SJSA1 (cell line): ENCODE data around the gene APEX2. TPM values are rescaled to one million over a fixed set of nuclear protein-coding genes. Genes with fewer than 3 reads are reported as not detected.

Experiments
- DNase-seq, 2 experiments: peaks; one replicate each; pipeline ENCODE4 v3.0.0-alpha.2; 2015 to 2020; ENCODE audit warnings: low spot score in 2 of 2, low read depth in 1 of 2
- H3K27ac ChIP-seq: fragments of 250-450 bp; sonication (Bioruptor Pico); 2 replicates; pipeline ENCODE4 v1.5.1; 2020; ENCODE audit warnings: mild to moderate bottlenecking, moderate library complexity
- H3K27me3 ChIP-seq: fragments of 250-450 bp; sonication (Bioruptor Pico); replicated peaks from 2 replicates; pipeline ENCODE4 v1.5.1; 2020; ENCODE audit warnings: mild to moderate bottlenecking, moderate library complexity
- H3K36me3 ChIP-seq: fragments of 250-450 bp; sonication (Bioruptor Pico); 2 replicates; pipeline ENCODE4 v1.5.1; 2020; ENCODE audit warnings: mild to moderate bottlenecking
- H3K4me1 ChIP-seq: fragments of 250-450 bp; sonication (Bioruptor Pico); replicated peaks from 2 replicates; pipeline ENCODE4 v1.6.1; 2021; ENCODE audit warnings: mild to moderate bottlenecking
- H3K4me3 ChIP-seq: fragments of 250-450 bp; sonication (Bioruptor Pico); 2 replicates; pipeline ENCODE4 v1.5.1; 2020; ENCODE audit warnings: mild to moderate bottlenecking
- H3K9me3 ChIP-seq: fragments of 250-450 bp; sonication (Bioruptor Pico); replicated peaks from 2 replicates; pipeline ENCODE4 v1.5.1; 2020; ENCODE audit warnings: mild to moderate bottlenecking
- total RNA-seq: library from RNA; depleted of rRNA; stranded (reverse); fragments of >200 nt; shearing (Covaris generic); gene quantifications from 2 replicates; pipeline ENCODE4 v1.2.3, GENCODE V29; 2014

Gene APEX2
- total RNA-seq, 1 experiment from 2014 or later: 13.1 TPM

DNA sequence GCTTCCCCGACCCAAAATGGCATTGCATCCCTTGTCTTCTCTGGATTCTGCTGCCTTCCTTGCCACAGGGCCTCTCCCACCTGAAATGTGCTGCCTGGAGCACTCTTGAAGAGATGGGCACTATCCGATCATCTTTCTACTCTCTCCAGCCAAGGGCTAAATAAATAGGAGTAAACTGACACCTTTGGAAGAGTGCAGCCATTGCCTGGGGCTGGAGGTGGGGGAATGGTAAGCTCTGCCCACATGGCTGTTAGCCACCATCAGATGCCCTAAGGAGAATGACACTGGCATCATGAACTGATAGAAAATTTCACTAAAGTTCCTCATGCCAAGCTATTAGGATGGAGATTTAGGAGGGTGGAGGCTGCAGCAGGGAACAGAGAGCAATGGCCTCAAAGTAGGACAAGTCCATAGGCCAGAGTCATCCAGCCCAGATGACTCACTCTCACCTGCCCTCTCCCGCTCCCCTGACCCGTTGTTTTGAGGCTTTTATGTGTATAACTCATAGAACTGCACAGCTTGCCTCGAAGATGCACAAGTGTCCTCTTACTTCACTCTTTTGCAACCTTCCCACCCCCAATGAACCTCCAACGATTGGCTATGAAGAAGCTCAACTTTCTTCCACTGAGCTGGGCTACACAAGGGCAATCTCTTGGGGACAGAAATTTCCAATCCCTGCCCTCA, 5.4 kb upstream of the APEX2 start:
- no peaks in the 10 kb centered on the region for H3K9me3 ChIP-seq
- no peak overlapping the region for H3K4me3 ChIP-seq
- no peak for DNase-seq
- H3K27me3 ChIP-seq: no peaks in the 10 kb centered on the region
- H3K27ac ChIP-seq: no peak overlapping the region
- H3K4me1 ChIP-seq: no peaks in the 10 kb centered on the region; the same call in 1 of the 2 replicates
- no peaks in the 10 kb centered on the region for H3K36me3 ChIP-seq

DNA sequence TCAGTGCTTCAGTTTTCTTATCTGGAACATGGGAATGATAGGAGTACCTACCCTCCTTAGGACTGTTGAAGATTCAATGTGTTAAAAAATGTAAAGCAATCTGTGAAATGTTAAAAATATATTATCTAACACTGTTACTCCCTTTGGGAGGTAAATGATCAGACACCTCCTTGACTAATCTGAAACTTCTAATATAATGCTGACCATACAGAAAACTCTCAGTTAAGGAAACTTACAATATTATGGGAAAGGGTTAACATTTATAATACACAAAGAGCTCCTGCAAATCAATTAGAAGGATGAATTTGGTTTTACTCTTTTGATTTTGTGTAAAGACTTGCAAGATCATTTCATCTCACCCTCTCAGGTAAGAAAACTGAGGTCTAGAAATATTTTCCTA, 4.5 kb upstream of the APEX2 start:
- Histone ChIP-seq H3K4me1 (no peaks in the 10 kb centered on the region; the same call in 1 of the 2 replicates), H3K27ac (no peak overlapping the region), H3K4me3 (no peak overlapping the region), H3K9me3 (no peaks in the 10 kb centered on the region), H3K36me3 (no peaks in the 10 kb centered on the region), H3K27me3 (no peaks in the 10 kb centered on the region)
- DNase-seq: no peak

- no peak overlapping the region for H3K27ac ChIP-seq
- H3K27me3 ChIP-seq: no peaks in the 10 kb centered on the region
- H3K4me1 ChIP-seq: peaks cover 10% of the 10 kb centered on the region
- no peaks in the 10 kb centered on the region for H3K9me3 ChIP-seq
- DNase-seq: no peak
- peaks cover 20% of the 10 kb centered on the region for H3K36me3 ChIP-seq
- H3K4me3 ChIP-seq: no peak overlapping the region
Measured at GRCh38 chrX:55004231-55004630, 4.1 kb downstream of the APEX2 start.

- Histone ChIP-seq H3K36me3 (peaks cover 20% of the 10 kb centered on the region), H3K27me3 (no peaks in the 10 kb centered on the region), H3K4me1 (peaks cover 10% of the 10 kb centered on the region; the same call in 1 of the 2 replicates), H3K4me3 (no peak overlapping the region), H3K27ac (no peak overlapping the region), H3K9me3 (no peaks in the 10 kb centered on the region)
- no peak for DNase-seq
Measured at GRCh38 chrX:55005256-55005655, 5.1 kb downstream of the APEX2 start.

GRCh38 chrX:55006827-55007621, 6.9 kb downstream of the APEX2 start:
- Histone ChIP-seq H3K4me1 (peaks cover 10% of the 10 kb centered on the region; the same call in 1 of the 2 replicates), H3K36me3 (peaks cover 17% of the 10 kb centered on the region), H3K27ac (no peak overlapping the region), H3K4me3 (no peak overlapping the region), H3K27me3 (no peaks in the 10 kb centered on the region), H3K9me3 (no peaks in the 10 kb centered on the region)
- no peak for DNase-seq

DNA sequence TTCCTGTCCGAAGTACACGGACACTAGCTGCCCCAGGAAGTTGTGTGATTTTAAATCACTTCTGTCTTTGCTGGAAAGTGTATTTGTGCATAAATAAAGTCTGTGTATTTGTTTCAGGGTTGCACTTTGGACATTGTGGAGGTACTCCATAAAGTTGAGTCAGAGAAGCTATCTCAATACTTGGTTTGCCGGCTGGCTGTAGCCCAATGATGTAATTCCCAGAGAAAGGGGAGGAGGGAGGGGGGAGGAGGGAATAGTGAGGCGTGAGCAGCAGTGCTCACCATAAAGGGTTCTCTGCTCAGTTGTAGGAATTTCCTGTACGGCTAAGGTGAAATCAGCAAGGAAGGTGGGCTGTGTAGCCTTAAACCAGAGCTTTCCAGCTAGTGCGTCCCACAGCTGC, 7.5 kb downstream of the APEX2 start:
- H3K27ac ChIP-seq: no peak overlapping the region
- H3K27me3 ChIP-seq: no peaks in the 10 kb centered on the region
- H3K36me3 ChIP-seq: peaks cover 17% of the 10 kb centered on the region
- H3K4me1 ChIP-seq: peaks cover 10% of the 10 kb centered on the region; the same call in 1 of the 2 replicates
- no peak overlapping the region for H3K4me3 ChIP-seq
- no peaks in the 10 kb centered on the region for H3K9me3 ChIP-seq
- peak in 1 of 2 experiments; percentile 3 for DNase-seq

- Histone ChIP-seq H3K4me3 (no peak overlapping the region), H3K36me3 (peaks cover 8% of the 10 kb centered on the region), H3K9me3 (no peaks in the 10 kb centered on the region), H3K27ac (no peak overlapping the region), H3K27me3 (no peaks in the 10 kb centered on the region), H3K4me1 (peaks cover 10% of the 10 kb centered on the region; the same call in 1 of the 2 replicates)
- no peak for DNase-seq
Measured at GRCh38 chrX:55008571-55009358, 8.6 kb downstream of the APEX2 start.

GRCh38 chrX:55011294-55011693, 11.1 kb downstream of the APEX2 start:
- no peaks in the 10 kb centered on the region for H3K27me3 ChIP-seq
- no peak overlapping the region for H3K27ac ChIP-seq
- no peaks in the 10 kb centered on the region for H3K9me3 ChIP-seq
- no peak for DNase-seq
- no peak overlapping the region for H3K4me3 ChIP-seq
- H3K4me1 ChIP-seq: peaks cover 10% of the 10 kb centered on the region; the same call in 1 of the 2 replicates
- H3K36me3 ChIP-seq: no peaks in the 10 kb centered on the region; the same call in 1 of the 2 replicates

DNA sequence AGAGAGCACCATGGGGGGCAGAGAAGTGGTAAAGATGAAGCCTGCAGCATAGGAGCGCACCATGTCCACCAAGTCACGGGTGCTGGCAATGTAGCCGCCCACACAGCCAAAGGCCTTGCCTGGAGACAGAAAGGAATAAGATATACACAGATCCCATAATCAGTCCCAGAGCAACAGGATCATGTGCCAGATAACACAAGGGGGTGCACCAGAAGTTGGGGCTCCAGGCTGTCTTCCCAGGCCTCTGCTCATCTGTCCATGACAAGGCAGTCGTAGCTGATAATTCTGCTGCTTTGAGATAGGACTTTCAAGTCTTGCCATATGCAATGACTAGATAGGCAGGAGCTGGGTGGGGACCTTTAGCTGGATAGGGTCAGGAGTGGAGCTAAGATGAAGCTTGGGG, 14.7 kb downstream of the APEX2 start:
- Histone ChIP-seq H3K27ac (no peak overlapping the region), H3K27me3 (no peaks in the 10 kb centered on the region)

GRCh38 chrX:55026143-55026542, 26.0 kb downstream of the APEX2 start:
- DNase-seq: no peak
- no peaks in the 10 kb centered on the region for H3K36me3 ChIP-seq
- no peak overlapping the region for H3K4me3 ChIP-seq
- H3K27ac ChIP-seq: no peak overlapping the region
- H3K4me1 ChIP-seq: no peaks in the 10 kb centered on the region
- no peaks in the 10 kb centered on the region for H3K9me3 ChIP-seq
- no peaks in the 10 kb centered on the region for H3K27me3 ChIP-seq

More for the DNA sequence above, 14.7 kb downstream of the APEX2 start:
- Histone ChIP-seq H3K36me3 (no peaks in the 10 kb centered on the region), H3K9me3 (no peaks in the 10 kb centered on the region), H3K4me1 (no peaks in the 10 kb centered on the region), H3K4me3 (no peak overlapping the region)
- DNase-seq: no peak

- DNase-seq: no peak
- H3K27me3 ChIP-seq: no peaks in the 10 kb centered on the region
- no peaks in the 10 kb centered on the region for H3K36me3 ChIP-seq
- no peaks in the 10 kb centered on the region for H3K9me3 ChIP-seq
- H3K27ac ChIP-seq: no peak overlapping the region
- H3K4me3 ChIP-seq: no peak overlapping the region
- H3K4me1 ChIP-seq: no peaks in the 10 kb centered on the region
Measured at GRCh38 chrX:55026840-55027239, 26.7 kb downstream of the APEX2 start.

DNA sequence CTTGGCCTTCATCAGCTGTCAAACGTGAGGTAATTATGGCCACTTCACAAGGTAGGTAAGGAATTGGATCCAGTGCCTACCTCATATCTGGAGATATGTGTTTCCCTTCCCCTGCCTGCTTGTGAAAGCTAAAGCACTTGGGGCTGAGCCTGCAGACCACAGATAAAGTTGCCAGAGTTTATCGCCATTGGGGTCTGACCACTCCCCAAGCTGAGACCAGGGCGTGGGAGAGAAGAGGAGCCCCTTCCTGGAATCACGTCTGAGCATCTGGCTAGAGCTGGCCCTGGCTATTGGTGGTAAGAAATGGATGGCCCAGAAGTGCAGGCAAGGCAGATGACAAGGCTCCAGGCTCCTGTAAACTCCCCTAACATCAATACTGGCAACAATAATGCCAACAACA, 27.9 kb downstream of the APEX2 start:
- no peaks in the 10 kb centered on the region for H3K4me1 ChIP-seq
- no peak overlapping the region for H3K27ac ChIP-seq
- no peak overlapping the region for H3K4me3 ChIP-seq
- no peak for DNase-seq
- no peaks in the 10 kb centered on the region for H3K27me3 ChIP-seq
- H3K36me3 ChIP-seq: no peaks in the 10 kb centered on the region
- H3K9me3 ChIP-seq: no peaks in the 10 kb centered on the region

DNA sequence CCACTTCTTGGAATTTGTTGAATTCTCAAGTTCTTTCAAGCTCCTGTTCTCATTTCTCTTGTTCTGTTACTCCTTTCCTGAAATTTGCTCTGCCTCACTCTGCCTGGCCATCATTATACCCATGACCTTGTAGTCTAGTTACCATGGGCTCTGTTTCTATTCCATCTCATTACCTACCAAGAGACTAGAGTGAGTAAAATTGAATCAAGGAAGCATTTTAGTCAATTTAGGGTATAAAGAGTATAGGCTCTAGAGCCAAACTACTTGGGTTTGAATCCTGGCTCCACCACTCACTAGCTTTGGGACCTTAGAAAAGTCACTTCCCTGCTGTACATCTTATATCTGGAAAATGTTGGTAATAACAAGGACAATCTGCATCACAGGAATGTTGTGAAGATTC, 28.4 kb downstream of the APEX2 start:
- no peaks in the 10 kb centered on the region for H3K27me3 ChIP-seq
- no peak for DNase-seq
- H3K36me3 ChIP-seq: no peaks in the 10 kb centered on the region
- H3K4me3 ChIP-seq: no peak overlapping the region
- H3K27ac ChIP-seq: no peak overlapping the region
- H3K4me1 ChIP-seq: no peaks in the 10 kb centered on the region
- H3K9me3 ChIP-seq: no peaks in the 10 kb centered on the region

DNA sequence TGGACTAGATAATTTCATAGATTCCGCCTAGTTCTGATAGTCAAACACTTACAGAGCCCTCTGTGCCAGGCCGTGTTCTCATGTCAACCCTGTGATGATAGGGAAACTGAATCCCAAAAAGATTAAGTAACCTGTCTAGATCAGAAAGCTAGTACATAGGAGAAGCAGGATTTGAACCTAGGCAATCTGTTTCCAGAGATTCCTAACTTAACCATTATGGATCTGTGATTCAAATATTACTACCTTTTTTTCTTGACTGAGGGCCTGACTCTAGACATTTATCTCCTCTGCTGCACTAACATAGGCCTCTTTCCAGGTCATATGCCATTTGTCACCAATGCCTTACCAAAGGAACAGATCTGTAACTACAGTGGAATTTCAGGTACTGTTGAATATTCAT, 29.1 kb downstream of the APEX2 start:
- Histone ChIP-seq H3K27ac (no peak overlapping the region), H3K36me3 (no peaks in the 10 kb centered on the region), H3K4me3 (no peak overlapping the region), H3K9me3 (no peaks in the 10 kb centered on the region), H3K4me1 (no peaks in the 10 kb centered on the region), H3K27me3 (no peaks in the 10 kb centered on the region)
- DNase-seq: no peak
